CD4-positive, alpha-beta T cell treated with Interleukin-1 beta for 1 hour (primary cell): ENCODE results near the gene GADD45GIP1.
"Not testable (repeated sequence)": the region's sequence is repeated elsewhere in the genome, so short reads cannot be mapped to it uniquely, and the experiment has no call there.

Source experiments
- DNase-seq, 2 donors: peaks; one replicate each; pipeline ENCODE4 v3.0.0-alpha.2; 2020 to 2022

The GADD45GIP1 gene

GRCh38 chr19:12938779-12939601, 18.0 kb downstream of the GADD45GIP1 start:
- peak; percentile 47 to 48 for DNase-seq

- DNase-seq: peak; percentile 99 to 100
These were observed 18.9 kb downstream of the GADD45GIP1 start, which contains the start of gene CALR for GRCh38 chr19:12937927-12938778. Gene CALR, plus strand, starts transcription at chr19:12938609. Its CDS starts 71 bp downstream, at chr19:12938680.

- DNase-seq: peak in 1 of 2 donors; percentile 36
These were observed 19.7 kb downstream of the GADD45GIP1 start for GRCh38 chr19:12937093-12937926.

GRCh38 chr19:12936582-12936981, 20.4 kb downstream of the GADD45GIP1 start:
- DNase-seq: no peak

GRCh38 chr19:12935071-12935470, 22.0 kb downstream of the GADD45GIP1 start:
- DNase-seq: no peak

- DNase-seq: peak; percentile 90
These were observed 23.5 kb downstream of the GADD45GIP1 start, which contains the start of gene FARSA for GRCh38 chr19:12933287-12934072. Gene FARSA, minus strand, starts transcription at chr19:12933711. Its CDS starts 15 bp downstream, at chr19:12933696.

GRCh38 chr19:12932392-12933286, 24.4 kb downstream of the GADD45GIP1 start:
- no peak for DNase-seq

- DNase-seq: no peak
These were observed 26.9 kb downstream of the GADD45GIP1 start for GRCh38 chr19:12930002-12930645.

GRCh38 chr19:12924621-12925310, 32.3 kb downstream of the GADD45GIP1 start:
- no peak for DNase-seq

- no peak for DNase-seq
These were observed 34.1 kb downstream of the GADD45GIP1 start for GRCh38 chr19:12922959-12923358.

- no peak for DNase-seq
These were observed 36.0 kb downstream of the GADD45GIP1 start for GRCh38 chr19:12921047-12921446.

GRCh38 chr19:12918253-12918652, 38.8 kb downstream of the GADD45GIP1 start:
- DNase-seq: no peak

GRCh38 chr19:12915860-12916259, 41.2 kb downstream of the GADD45GIP1 start:
- not testable (repeated sequence) for DNase-seq

GRCh38 chr19:12913851-12914690, 43.0 kb downstream of the GADD45GIP1 start:
- DNase-seq: peak; percentile 61 to 65

GRCh38 chr19:12913011-12913561, 43.9 kb downstream of the GADD45GIP1 start:
- DNase-seq: no peak

- no peak for DNase-seq
These were observed 44.5 kb downstream of the GADD45GIP1 start for GRCh38 chr19:12912571-12912970.

- no peak for DNase-seq
These were observed 49.9 kb downstream of the GADD45GIP1 start for GRCh38 chr19:12907166-12907565.
